Measurements from ENCODE around the gene KLHL22. TPM values are rescaled to one million over a fixed set of nuclear protein-coding genes. Genes with fewer than 3 reads are reported as not detected.

KLHL22 gene
- total and polyA plus RNA-seq, 2 of the 8 experiments (the other 6 are each of a cell fraction or from before 2014, with no cell fraction given): 9.4 to 16.2 TPM

DNA sequence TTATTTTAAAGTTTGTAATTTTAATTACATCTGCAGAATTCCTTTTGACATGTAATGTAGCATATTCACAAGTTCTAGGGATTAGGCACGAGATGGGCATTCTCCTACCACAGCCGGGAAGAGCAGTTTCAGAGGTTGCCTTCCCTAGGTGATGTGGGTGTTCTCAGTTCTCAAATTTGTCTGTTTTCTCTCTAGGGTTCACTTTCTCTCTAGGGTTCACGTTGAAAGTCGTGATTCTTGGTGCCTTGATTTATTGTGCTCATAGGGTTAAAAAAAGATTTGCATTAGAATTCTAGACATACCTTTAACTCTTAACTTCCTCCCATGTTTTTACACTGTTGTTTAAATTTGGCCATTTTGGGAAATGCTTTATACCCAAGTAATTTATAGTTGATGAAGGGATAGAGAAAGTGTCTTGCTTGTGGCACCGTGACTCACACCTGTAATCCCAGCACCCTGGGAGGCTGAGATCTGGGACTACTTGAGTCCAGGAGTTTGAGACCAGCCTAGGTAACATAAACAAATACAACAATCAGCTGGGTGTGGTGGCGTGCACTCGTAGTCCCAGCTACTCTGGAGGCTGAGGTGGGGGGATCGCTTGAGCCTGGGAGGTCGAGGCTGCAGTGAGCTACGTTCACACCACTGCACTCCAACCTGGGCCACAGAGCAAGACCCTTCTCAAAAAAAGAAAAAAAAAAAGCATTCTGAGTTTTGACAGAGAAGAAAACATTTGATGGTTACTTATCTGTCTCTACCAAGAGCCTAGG is 15.4 kb upstream of the KLHL22 start:
- 92% methylated on average over 10 of the region's 10 CpGs; no CpG with 5 or more reads in 1 of the 2 experiments for WGBS, 2 experiments (ENCODE audit: extremely low coverage in 1 of 2, insufficient coverage in 1 of 2, insufficient read length in 1 of 2, insufficient replicate concordance in 2 of 2, low coverage in 1 of 2, low lambda C conversion rate in 2 of 2, missing lambda C conversion rate in 1 of 2)
- Histone ChIP-seq H2BK120ac (replicated peaks; ENCODE audit: low read depth, low read length) (no peak overlapping the region), H4K8ac (ENCODE audit: extremely low read depth, insufficient read depth, low read length) (no peak overlapping the region), H2AK5ac (ENCODE audit: low read depth, low read length) (no peak overlapping the region), H2BK20ac (ENCODE audit: low read length) (no peak overlapping the region), H3K18ac (ENCODE audit: extremely low read depth, low read length) (no peak overlapping the region), H3K9ac (replicated peaks in 1 of 4; ENCODE audit: extremely low read depth in 1 of 4, low read depth in 3 of 4, low read length in 3 of 4) (no peak overlapping the region), H3K23me2 (ENCODE audit: low read depth, low read length) (peaks cover 9% of the 10 kb centered on the region), H3K9me3 (ENCODE audit: insufficient read depth in 2 of 2, low read depth in 1 of 2, low read length in 1 of 2) (no peaks in the 10 kb centered on the region), H4K91ac (replicated peaks; ENCODE audit: insufficient read length, low read length) (no peak overlapping the region), H4K20me1 (replicated peaks in 1 of 2; ENCODE audit: control insufficient read depth in 1 of 2, insufficient read depth in 2 of 2, low read length in 2 of 2) (peaks cover 5 to 15% of the 10 kb centered on the region in 2 experiments), H3K27ac (ENCODE audit: low read depth, low read length) (no peak overlapping the region), H4K5ac (ENCODE audit: insufficient read length, low read depth, low read length) (no peak overlapping the region), H3K56ac (replicated peaks; ENCODE audit: insufficient read length, low read depth, low read length) (no peak overlapping the region), H2AFZ (ENCODE audit: low read length) (no peak overlapping the region), H3K4me3 (ENCODE audit: extremely low read depth in 1 of 4, insufficient read depth in 2 of 4, low read depth in 3 of 4, low read length in 4 of 4) (no peak overlapping the region), H2BK5ac (ENCODE audit: low read depth, low read length) (no peak overlapping the region; the same call in 1 of the 2 replicates), H3K36me3 (ENCODE audit: control insufficient read depth in 2 of 4, insufficient read depth in 4 of 4, low read length in 3 of 4) (no peaks in the 10 kb centered on the region), H3K79me2 (ENCODE audit: control insufficient read depth in 1 of 2, insufficient read depth in 2 of 2, low read length in 2 of 2) (peaks cover 13 to 66% of the 10 kb centered on the region in 2 experiments), H3K14ac (ENCODE audit: insufficient read length) (no peak overlapping the region), H3K4me1 (replicated peaks in 1 of 4; ENCODE audit: control insufficient read depth in 3 of 4, insufficient read depth in 4 of 4, low read length in 3 of 4) (peaks cover 2 to 8% (median 5%) of the 10 kb centered on the region in 4 experiments; a peak in 5 of 7 replicates), H2BK15ac (ENCODE audit: low read length) (no peak overlapping the region), H2BK12ac (ENCODE audit: low read depth, low read length) (no peak overlapping the region), H3K23ac (ENCODE audit: insufficient read length) (no peak overlapping the region), H3K79me1 (ENCODE audit: low read depth, low read length) (peaks cover 26% of the 10 kb centered on the region), H3K4me2 (ENCODE audit: insufficient read depth in 1 of 2, low read depth in 2 of 2, low read length in 2 of 2) (no peak overlapping the region; a peak in 1 of 4 replicates), H3K4ac (replicated peaks; ENCODE audit: insufficient read length, low read depth, low read length) (no peak overlapping the region), H3K27me3 (replicated peaks in 1 of 4; ENCODE audit: control insufficient read depth in 3 of 4, extremely low read depth in 1 of 4, insufficient read depth in 3 of 4, low read length in 3 of 4) (no peaks in the 10 kb centered on the region)
- TF ChIP-seq TBP (IDR thresholded peaks at IDR 0.05; ENCODE audit: low read depth, low read length) (no peak), SUZ12 (IDR thresholded peaks at IDR 0.05; ENCODE audit: low read length) (no peak), MAX (IDR thresholded peaks at IDR 0.05) (no peak), CHD2 (IDR thresholded peaks at IDR 0.05; ENCODE audit: low read length) (no peak), RBBP5 (IDR thresholded peaks at IDR 0.05; ENCODE audit: borderline replicate concordance, low read depth, low read length) (no peak), HDAC6 (IDR thresholded peaks at IDR 0.05; ENCODE audit: low read depth, low read length) (no peak), EZH2 (IDR thresholded peaks at IDR 0.05; ENCODE audit: low read depth, low read length, severe bottlenecking) (no peak), RXRA (IDR thresholded peaks at IDR 0.05; ENCODE audit: insufficient read depth, low read depth, low read length) (no peak)
- DNase-seq (ENCODE audit: low read depth in 1 of 2, low spot score in 2 of 2) (no peak), FAIRE-seq (no peak)
- POLR2A ChIA-PET (ENCODE audit: partially characterized antibody): interaction anchor here (0.6 to 3.7 kb wide), 5 partner anchors 7 to 22 kb away, joined by 3 to 14 read pairs (median 4); no protein-coding TSS in a partner anchor
- CTCF ChIA-PET (ENCODE audit: partially characterized antibody): interaction anchor here (1.0 to 2.1 kb wide), 4 partner anchors 9 to 53 kb away, joined by 3 to 9 read pairs (median 5); no protein-coding TSS in a partner anchor

All from H1 (cell line).